H1 (cell line): Measurements from ENCODE around the gene SEPTIN7. TPM values are rescaled to one million over a fixed set of nuclear protein-coding genes. Genes with fewer than 3 reads are reported as not detected.

Experiments used
- EZH2 ChIP-seq: fragments of 200-600 bp; sonication (generic); IDR thresholded peaks from 2 replicates; pipeline ENCODE4 v1.7.1; 2012; ENCODE audit warnings: low read depth, mild to moderate bottlenecking, moderate library complexity, low read length, inconsistent platforms; ENCODE audit not compliant: severe bottlenecking
- SAP30 ChIP-seq: fragments of 300-600 bp; sonication (generic); IDR thresholded peaks from 2 replicates; pipeline ENCODE4 v1.7.1; 2012; ENCODE audit warnings: low read length, moderate library complexity, mild to moderate bottlenecking, inconsistent platforms; ENCODE audit not compliant: insufficient read depth, insufficient replicate concordance
- polyA plus RNA-seq, 7 experiments: library from polyadenylated mRNA; depleted of rRNA in 3 of 7; stranded (reverse) in 5 of 7; unstranded in 2 of 7; fragments of >200 nt in 5 of 7; fragments of 200-250 nt in 2 of 7; gene quantifications; 1 replicate in 5 of 7; 2 replicates in 1 of 7; 4 replicates in 1 of 7; pipeline versions ENCODE4 v1.2.1 to v1.2.3, GENCODE V29; 2011 to 2013; ENCODE audit warnings: missing spikeins in 2 of 7, mixed read lengths in 2 of 7
- total RNA-seq: library from RNA; stranded (reverse); fragmentation: NEBNext Ultra II Directional; extraction: Animal tissue kit (Norgen Biotek cat#: 25700); gene quantifications from 2 replicates; pipeline ENCODE4 v1.2.1, GENCODE V29; 2021

SEPTIN7 gene
- total and polyA plus RNA-seq, 2 of the 8 experiments (the other 6 are each of a cell fraction or from before 2014, with no cell fraction given): 85.3 to 183 TPM

DNA sequence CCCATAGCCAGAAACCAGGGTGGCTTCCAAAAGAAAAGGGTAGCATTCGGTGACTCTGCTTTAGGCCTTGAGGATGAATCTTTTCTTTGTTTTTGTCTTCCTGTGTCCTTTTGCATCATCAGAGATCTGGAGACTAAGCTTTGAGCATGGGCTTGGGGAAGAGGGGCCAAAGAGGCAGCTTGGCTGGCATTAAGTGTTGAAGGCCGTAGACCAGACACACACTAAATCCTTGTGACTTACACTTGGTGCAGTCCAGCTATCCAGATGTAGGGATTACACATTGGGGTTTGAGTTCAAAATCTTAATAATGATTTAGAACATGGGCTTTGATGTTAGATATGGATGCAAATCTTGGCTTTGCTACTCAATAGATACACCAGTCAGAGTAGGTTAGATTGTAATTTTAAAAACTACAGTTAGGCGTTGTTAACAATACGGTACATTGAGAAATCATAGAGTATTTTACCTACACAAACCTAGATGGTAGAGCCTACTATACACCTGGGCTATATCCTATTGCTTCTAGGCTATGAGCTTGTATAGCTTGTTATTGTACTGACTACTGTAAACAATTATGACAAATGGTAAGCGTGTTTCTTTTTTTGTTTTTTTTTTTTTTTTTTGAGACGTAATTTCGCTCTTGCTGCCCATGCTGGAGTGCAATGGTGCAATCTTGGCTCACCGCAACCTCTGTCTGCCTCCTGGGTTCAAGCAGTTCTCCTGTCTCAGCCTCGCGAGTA is 3.5 kb downstream of the SEPTIN7 start (continued):
- no peak for TF ChIP-seq SAP30
- TF ChIP-seq EZH2: no peak
